ENCODE data around the gene PSMD13.
A peak's percentile ranks its signal among the peaks of the same experiment; 100 is the strongest.

The PSMD13 gene

DNA sequence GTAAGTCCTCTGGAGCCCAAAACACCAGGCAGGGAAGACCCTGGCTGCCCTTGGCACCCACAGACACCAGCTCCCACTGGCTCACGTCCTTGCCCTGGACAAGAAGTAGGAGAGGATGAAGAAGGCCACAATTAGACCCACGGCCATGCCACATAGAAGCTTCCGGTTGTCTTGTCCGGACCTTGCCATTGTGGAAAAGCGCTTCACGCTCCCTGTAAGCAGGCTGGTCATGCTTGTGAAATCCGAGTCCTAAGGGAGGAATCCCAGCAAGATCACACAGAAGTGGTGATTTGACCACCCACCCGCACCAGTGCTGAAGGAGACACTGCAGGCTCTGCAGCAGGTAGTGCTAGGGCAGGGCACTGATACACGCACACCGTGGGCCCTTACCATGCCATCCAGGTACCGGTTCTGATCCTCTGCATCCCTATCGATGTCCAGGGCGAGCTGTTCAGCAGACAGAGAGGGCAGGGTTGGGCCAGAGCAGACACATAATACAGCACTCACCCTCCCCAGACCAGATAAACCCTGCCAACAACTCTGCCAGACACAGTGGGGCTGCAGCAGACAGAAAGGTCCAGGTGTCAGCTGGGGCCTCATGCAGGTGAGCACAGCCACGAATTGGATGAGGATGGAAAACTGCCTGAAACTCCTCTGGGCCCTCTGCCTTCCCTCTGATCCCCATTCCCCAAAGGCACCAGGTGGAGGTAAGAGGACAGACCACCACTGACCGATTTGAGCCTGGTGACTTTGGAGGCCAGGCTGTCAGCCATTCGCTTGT lies 31.4 kb upstream of the PSMD13 start:
- DNase-seq = no peak

DNA sequence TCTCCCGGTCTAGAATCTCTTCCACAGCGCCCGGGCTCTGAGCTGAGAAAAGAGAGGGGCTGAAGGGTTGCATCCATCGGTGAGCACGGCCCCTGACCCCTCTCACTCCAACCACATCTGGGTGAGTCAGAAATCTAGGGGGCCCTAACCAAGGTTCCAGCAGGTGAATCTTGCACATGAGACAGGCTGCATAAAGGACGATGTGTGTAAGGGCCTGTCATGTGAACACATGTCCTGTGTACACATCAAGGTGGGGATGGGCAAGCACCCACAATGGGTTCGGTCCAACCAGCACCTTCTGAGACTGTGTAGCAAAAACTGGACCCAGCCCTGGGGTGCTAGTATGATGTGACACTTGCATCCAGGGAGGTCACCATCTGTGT lies 30.8 kb upstream of the PSMD13 start:
- peak; percentile 25 for DNase-seq

DNA sequence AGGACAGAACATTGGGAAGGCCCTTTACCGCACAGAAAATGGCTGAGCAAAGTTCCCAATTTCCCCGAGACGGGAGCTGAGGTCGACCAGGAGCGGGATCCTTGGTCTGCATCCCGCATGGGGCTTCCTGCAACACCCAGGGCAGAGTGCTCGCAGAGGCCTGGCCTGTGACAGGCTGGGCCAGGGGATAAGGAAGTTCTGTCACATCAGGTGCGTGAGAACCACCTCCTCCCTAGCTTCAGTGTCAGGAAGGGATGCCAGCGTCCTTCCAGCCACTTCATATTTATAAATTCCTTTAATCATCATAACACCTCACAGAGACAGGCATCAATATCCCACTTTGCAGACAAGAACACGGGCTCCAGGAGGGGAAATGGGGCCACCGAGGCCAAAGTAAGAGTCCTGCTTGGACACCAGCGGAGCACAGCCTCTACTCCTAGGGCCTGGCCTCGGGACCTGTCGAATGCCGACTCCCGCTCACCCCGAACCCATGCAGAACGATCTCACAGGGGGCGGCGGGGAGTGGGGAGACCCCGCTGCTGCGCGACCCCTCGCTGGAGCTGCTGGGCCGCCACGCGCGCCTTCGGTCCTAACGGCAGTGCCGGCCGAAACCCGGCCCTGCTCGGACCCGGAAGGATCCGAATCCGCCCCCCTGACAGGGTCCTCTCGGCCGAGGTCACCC lies 30.1 kb upstream of the PSMD13 start:
- DNase-seq = peak; percentile 39

DNA sequence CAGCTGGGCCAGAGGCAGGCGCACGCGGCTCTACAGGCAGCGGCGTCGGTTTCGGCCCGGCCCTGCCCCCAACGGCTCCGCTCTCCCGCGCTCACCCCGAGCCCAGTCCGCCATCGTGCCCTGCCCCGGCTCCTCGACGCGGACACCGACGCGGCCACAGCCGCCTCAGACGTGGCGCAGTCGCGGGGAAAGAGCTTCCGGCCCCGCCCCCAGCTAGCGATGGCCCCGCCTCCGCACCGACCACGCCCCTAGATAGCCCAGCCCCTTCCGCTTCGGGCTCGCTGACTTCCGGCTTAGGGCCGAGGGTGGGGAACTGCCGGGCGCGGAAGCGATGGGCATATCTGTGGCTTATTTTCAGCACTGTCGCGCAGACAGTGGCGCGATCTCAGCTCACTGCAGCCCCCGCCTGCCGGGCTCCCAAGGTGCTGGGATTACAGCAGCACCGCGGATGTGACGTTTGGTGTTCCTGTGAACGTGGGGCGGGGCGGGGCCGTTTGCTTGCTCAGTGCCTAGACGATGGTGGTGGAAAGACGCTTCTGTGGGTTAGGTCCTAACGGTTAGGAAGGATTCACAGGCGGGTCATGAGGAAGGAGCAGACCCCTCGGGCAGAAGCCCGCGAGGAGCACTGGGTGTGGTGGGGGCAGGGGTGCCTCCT lies 29.4 kb upstream of the PSMD13 start, which contains the start of the genes BET1L and RIC8A:
Gene BET1L, minus strand, starts transcription at position 192 of the 655 bp plus-strand sequence. Its CDS starts 78 bp downstream, at position 114.
Gene RIC8A, plus strand, starts transcription at position 501 of the 655 bp plus-strand sequence. CDS start 1,147 bp downstream, outside the sequence.
- DNase-seq = peak; percentile 96

DNA sequence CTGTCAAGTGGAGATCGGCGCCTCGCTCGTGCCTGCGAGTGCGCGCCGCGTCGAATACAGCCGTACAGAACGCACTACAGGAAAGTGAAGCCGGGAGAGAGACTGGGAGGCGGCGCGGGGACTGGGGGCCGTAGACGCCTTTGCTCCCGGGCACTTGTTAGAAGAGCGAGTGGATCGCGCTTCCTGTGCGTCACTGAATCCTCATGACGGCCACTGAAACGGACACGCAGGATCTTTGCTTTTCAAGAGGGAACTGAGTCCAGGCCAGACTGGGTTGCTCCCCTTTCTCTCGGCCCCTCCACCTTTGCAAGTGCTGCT lies 29.0 kb upstream of the PSMD13 start:
- DNase-seq = no peak

DNA sequence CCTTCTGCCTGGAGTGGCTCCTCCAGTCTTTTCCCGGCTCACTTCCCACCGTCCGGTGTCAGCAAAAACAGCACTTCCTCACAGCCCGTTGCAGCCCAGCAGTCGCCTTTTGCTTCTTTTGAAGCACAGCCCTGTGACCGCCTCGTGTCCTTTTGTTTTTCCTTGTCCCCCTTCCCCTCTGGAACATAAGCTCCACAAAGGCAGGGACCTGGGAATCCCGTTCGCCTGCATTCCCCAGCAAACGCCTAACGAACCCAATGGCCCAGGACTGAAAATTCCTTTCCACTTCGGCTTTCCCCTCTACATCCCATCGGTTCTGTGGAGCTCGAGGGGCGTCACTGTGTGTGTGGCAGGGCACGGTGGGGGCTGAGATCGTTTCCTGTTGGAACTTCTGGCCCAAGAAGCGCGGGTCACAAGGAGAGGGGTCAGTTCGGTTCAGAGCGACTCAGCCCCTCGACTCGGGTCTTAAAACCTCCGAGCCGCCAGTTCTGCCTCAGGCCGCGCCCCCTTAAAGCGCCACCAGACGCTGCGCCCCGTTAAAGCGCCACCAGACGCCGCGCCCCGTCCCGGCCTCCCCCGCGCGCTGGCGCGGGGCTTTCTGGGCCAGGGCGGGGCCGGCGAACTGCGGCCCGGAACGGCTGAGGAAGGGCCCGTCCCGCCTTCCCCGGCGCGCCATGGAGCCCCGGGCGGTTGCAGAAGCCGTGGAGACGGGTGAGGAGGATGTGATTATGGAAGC lies 28.4 kb upstream of the PSMD13 start:
- DNase-seq = peak; percentile 88

DNA sequence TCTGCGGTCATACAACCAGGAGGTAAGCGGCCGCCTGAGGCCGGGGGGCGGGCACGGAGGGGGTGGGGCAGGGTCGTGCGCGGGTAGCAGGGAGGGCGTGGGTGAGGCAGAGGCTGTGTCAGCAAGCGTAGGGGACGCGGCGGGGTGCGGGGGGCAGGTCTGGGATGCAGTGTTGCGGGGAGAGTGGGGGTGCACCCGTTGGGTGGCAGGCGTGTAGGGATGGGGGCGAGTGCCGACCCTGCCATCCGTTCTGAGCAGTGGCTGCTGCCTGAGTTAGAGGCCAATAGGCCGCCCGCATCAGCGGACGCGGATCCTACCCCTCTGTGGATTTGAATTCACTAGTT lies 27.9 kb upstream of the PSMD13 start:
- DNase-seq = no peak

DNA sequence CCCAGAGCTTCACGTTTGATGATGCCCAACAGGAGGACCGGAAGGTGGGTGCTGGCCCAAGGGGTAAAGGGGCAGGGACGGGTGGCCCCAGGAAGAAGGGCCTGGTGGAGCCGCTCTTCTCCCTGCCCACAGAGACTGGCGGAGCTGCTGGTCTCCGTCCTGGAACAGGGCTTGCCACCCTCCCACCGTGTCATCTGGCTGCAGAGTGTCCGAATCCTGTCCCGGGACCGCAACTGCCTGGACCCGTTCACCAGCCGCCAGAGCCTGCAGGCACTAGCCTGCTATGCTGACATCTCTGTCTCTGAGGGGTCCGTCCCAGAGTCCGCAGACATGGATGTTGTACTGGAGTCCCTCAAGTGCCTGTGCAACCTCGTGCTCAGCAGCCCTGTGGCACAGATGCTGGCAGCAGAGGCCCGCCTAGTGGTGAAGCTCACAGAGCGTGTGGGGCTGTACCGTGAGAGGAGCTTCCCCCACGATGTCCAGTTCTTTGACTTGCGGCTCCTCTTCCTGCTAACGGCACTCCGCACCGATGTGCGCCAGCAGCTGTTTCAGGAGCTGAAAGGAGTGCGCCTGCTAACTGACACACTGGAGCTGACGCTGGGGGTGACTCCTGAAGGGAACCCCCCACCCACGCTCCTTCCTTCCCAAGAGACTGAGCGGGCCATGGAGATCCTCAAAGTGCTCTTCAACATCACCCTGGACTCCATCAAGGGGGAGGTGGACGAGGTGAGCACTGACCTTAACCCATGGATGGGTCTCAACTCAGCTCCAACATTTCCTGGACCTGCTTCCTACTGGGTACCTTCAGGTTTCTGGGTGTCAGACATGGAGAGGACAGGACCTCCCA lies 27.3 kb upstream of the PSMD13 start:
- peak; percentile 34 for DNase-seq

DNA sequence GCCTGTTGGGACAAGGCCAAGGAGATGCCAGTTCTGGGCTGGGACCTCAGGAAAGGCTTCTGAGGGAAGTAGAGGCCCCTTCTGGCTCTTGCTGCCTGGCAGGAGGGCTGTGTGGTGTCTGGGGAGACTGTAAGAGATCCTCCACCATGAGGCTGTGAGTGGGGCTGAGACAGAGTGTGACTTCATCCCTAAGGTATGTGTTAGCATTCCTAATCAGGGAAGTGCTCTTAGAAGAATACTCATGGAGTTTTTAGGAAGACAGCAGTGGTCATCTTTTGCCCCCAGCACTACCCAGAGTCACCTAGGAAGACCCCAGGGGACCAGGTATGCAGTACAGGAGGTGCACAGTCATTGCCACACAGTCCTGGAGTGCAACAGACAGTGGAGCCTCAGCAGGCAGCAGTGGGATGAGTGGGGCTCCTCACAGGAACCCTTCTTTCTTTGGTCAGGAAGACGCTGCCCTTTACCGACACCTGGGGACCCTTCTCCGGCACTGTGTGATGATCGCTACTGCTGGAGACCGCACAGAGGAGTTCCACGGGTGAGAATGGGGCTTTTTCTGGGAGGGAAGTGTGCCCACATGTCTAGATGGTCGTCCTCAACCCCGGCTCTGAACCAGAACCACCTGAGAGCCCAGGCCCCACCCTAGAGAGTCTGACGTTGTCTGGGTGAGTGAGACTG lies 26.5 kb upstream of the PSMD13 start:
- no peak for DNase-seq

DNA sequence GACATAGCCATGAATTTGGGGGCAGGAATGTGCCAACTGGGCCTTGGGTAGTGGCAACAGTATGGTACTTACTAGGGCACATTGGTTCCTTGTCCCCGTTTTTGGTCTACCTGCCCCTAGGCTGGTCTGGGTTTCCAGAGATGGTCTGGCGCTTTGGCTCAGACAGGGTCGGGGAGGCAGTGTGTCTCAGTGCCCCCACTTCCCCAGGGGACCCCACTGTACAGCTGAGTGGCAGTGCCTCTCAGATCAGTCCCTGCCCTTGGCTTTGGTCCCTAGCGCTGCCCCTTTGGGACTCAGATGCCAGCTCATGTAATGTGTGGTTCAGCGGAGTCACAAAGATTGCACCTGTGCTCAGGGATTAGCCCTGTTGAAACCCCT lies 26.0 kb upstream of the PSMD13 start:
- DNase-seq = no peak

DNA sequence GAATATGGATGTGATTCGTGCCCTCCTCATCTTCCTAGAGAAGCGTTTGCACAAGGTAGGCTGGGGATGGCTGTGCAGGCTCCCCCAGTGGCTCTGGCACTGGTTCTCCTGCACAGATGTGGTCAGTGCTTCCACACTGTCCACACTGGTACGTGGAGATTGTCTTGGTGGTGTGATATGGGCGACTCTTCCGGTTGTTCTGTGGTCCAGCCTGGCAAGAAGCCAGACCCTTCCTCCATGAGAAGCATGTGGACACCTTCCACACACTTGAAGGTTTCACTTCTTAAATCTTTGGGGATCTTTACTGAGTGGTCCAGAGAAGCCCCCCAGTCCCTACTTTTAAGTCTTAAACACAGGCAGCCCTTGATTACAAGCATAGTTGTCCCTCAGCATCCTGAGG lies 25.5 kb upstream of the PSMD13 start:
- DNase-seq = no peak

DNA sequence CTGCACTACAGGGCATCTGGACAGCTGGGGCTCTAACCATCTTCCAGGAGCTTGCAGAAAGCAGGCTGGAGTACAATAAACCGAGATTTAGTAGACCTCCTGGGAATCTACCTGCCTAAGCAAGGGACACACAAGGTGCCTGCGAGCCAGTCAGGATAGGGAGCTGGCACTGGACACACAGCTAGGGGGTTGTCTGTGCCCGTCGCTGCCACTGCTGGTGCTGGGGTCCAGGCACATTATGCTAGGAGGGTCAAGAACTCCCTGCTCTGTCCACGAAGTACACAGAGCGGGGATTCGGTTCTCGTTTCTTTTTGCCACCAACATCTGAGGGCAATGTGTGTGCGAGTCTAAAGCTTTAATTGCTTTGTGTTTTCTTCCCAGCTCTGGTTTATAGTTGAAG lies 25.0 kb upstream of the PSMD13 start:
- no peak for DNase-seq

DNA sequence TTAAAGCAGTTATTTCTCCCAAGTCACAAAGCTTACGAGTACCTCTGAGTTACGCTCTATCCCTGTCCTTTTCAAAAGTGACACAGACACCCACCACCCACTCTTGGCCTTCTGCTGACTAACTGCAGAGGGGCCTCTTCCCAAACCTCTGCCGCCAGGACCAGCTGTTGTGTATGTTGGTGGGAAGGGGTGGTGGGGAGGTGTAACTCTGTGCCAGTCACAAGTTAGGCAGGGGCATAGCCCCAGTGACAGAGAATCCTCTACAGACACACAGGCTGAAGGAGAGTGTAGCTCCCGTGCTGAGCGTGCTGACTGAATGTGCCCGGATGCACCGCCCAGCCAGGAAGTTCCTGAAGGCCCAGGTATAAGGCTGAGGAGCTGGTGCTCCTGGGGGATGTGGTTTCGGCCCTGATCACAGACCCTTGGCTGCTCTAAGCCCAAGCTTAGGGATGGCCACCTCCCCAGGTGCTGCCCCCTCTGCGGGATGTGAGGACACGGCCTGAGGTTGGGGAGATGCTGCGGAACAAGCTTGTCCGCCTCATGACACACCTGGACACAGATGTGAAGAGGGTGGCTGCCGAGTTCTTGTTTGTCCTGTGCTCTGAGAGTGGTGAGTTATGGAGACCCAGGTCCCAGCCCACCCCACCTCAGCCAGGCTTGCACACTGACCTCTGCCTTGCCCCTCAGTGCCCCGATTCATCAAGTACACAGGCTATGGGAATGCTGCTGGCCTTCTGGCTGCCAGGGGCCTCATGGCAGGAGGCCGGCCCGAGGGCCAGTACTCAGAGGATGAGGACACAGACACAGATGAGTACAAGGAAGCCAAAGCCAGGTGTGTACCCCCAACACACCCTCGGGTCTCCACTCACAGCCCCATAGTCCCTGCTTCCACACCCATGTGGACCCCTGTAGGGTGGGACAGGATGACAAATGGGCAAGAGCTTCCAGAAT lies 24.4 kb upstream of the PSMD13 start:
- DNase-seq = no peak

DNA sequence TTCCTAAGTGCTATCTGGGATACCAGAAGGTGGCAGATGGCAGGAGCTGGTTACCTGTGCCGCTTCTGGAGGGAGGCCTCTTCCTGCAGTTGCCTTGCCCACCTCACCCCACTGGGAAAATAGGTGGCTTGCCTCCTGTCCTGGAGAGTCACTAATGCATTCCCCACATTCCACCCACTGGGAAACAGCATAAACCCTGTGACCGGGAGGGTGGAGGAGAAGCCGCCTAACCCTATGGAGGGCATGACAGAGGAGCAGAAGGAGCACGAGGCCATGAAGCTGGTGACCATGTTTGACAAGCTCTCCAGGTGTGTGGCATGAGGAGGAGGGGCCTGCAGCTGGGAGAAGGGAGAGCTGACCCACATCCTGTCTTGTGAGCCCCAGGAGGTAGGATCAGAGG lies 23.7 kb upstream of the PSMD13 start:
- DNase-seq = no peak

DNA sequence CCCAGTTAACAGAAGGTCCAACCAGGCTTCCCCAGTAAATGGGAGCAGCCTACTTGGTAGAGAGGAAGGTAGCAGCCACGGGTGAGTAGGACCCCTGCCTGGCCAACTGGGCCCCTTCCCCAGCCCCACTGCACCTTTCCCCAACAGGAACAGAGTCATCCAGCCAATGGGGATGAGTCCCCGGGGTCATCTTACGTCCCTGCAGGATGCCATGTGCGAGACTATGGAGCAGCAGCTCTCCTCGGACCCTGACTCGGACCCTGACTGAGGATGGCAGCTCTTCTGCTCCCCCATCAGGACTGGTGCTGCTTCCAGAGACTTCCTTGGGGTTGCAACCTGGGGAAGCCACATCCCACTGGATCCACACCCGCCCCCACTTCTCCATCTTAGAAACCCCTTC lies 22.7 kb upstream of the PSMD13 start:
- no peak for DNase-seq

DNA sequence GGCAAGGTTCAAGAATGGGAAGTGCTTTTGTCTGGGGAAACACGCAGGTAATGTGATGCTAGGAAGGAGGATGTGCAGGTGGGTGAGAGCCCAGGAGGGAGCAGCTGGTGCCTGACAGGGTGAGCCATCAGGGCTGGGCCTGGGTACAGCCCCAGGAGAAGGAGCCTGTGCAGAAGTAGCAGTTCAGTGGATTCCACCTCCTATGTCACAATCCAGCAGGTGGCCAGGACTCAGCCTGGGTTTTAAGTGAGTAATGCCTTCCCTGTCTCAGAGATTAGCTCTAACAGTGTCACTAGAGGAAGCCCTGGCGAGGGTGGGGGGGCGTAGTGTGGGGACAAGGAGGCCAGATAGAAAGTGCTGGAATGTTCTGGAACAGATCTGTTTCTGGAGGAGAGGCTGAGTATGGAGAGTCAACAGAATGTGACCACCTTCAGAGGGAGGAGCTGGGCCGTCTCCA lies 21.2 kb upstream of the PSMD13 start:
- no peak for DNase-seq

DNA sequence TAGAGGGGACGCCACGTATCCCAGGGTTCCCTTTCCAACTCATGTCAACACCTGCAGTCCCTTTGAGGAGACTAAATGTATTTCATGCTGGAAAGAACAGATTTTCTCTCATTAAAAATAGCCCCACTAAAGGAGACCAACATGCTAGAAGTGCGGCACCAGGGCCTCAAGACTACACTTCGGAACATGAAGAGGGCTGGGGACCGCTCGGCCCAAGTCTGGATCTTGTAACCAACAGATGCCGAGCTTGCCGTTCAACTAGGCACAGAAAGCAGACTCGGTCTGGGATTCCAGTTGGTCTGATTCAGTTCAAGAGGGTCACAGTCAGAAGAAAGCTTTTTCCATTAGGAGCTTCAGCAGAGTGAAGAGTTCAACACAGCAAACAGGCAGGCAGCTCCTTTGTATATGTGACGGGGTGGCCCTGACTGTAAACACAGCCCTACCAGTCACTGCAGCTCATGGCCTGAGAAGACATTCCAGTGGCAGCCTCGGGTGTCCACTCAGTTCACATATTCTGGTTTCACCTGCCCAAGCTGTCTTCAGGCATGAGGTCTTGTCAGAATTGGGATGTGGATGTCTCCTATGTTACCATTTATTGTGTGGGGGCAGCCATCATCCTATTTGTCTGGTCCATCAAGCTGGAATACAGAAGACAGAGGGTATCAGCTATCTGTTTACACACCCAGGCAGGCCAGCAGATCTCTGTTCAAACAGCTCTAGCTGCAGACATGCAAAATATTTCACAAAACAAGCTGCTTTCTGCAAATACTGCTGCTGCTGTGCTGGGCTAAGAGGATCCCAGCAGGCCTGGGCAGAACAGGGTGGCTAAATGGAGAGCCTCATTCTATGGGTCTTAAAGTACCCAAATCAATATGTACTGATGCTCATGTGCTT lies 20.4 kb upstream of the PSMD13 start:
- no peak for DNase-seq

DNA sequence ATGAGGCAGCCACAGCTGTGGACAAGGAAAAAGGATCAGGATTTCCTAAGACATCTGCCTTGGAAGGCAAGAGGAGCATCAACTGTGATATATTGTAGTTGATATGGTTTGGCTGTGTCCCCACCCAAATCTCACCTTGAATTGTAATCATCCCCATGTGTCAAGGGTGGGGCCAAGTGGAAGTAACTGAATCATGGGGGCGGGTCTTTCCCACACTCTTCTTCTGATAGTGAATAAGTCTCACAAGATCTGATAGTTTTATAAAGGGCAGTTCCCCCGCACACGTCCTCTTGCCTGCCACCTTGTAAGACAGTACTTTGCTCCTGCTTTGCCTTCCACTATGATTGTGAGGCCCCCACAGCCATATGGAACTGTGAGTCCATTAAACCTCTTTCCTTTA lies 19.1 kb upstream of the PSMD13 start:
- DNase-seq = no peak

DNA sequence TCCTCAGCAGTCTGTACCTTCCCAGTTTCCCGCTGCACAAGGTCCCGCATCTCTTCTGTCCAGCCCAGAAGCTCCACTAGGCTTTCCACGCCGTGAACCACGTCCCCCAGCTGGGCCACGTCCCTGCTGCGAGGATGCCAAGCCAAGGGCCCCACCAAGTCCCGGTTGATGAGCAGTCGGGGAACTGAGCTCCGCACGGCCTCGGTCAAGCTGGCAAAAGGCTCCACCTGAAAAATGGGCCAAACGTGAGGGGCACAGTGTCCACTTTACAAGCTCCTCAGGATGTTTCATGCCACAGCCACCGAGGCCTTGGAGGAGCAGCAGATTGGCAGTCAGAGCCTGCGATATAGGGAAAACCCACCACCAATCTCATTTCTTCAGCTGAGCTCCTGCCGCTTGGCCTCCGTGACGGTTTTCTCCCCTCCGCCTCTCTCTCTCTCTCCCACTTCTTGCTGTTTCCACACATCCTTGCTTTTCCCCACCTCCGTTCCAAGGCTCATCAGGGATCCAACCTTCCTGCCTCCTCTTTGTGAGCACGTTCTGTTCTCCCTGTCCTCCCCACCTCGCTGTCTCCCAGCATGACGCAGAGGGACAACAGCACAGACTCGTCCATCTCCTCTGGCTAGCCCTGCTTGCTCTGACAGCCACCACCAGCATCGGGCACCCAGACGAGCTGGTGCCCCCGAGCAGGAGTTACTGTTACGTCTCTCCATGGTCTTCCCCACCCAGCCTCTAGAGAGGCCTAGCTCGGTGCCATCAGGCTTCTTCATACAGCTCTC lies 17.8 kb upstream of the PSMD13 start:
- no peak for DNase-seq

Measured in stimulated activated CD8-positive, alpha-beta memory T cell treated with anti-CD3 and anti-CD28 coated beads, Interleukin-4, amount 100 ng/mL, for 48 hours (primary cell).